Spleen (tissue), 11 donors: ENCODE data around the gene DLX4. TPM values are rescaled to one million over a fixed set of nuclear protein-coding genes. Genes with fewer than 3 reads are reported as not detected.

Experiments used
- DNase-seq: peaks from one replicate; pipeline ENCODE4 v3.0.0-alpha.2; 2020
- H3K27ac ChIP-seq, 8 donors: fragments of 200-600 bp; sonication (generic) in 7 of 8; 1 replicate in 4 of 8; 2 replicates in 4 of 8; pipeline versions ENCODE4 v1.5.0 to v1.8.0; 2016 to 2021; ENCODE audit warnings: inconsistent platforms in 4 of 8, mild to moderate bottlenecking in 4 of 8, moderate library complexity in 1 of 8
- H3K27me3 ChIP-seq, 7 donors: fragments of 200-600 bp; sonication (generic) in 6 of 7; replicated peaks in 1 of 7; 1 replicate in 4 of 7; 2 replicates in 3 of 7; pipeline versions ENCODE4 v1.5.0 to v1.8.0; 2016 to 2021; ENCODE audit warnings: inconsistent platforms in 3 of 7, mild to moderate bottlenecking in 1 of 7
- H3K36me3 ChIP-seq, 6 donors: fragments of 200-600 bp; sonication (generic) in 5 of 6; 1 replicate in 4 of 6; 2 replicates in 2 of 6; pipeline versions ENCODE4 v1.5.0 to v1.8.0; 2016 to 2021; ENCODE audit warnings: inconsistent platforms in 2 of 6
- H3K4me1 ChIP-seq, 6 donors: fragments of 200-600 bp; sonication (generic) in 5 of 6; 1 replicate in 3 of 6; 2 replicates in 3 of 6; pipeline versions ENCODE4 v1.5.0 to v1.8.0; 2016 to 2021; ENCODE audit warnings: inconsistent platforms in 3 of 6
- H3K4me3 ChIP-seq, 8 donors: fragments of 200-600 bp; sonication (generic) in 7 of 8; 1 replicate in 4 of 8; 2 replicates in 4 of 8; pipeline versions ENCODE4 v1.5.0 to v1.8.0; 2016 to 2021; ENCODE audit warnings: inconsistent platforms in 4 of 8, mild to moderate bottlenecking in 4 of 8, moderate library complexity in 2 of 8
- H3K9me3 ChIP-seq, 8 donors: fragments of 200-600 bp; sonication (generic) in 7 of 8; 1 replicate in 4 of 8; 2 replicates in 4 of 8; pipeline versions ENCODE4 v1.5.0 to v1.8.0; 2016 to 2021; ENCODE audit warnings: inconsistent platforms in 4 of 8
- CTCF ChIP-seq, 11 experiments: fragments of 200-600 bp in 7 of 11; fragments of 450-650 bp in 4 of 11; sonication (generic) in 4 of 11; IDR thresholded peaks in 8 of 11; conservative IDR thresholded peaks in 3 of 11; 1 replicate in 7 of 11; 2 replicates in 4 of 11; pipeline versions ENCODE4 v1.4.0 to v1.8.0; 2016 to 2021; ENCODE audit warnings: antibody characterized with exemption in 11 of 11, inconsistent platforms in 4 of 11, mild to moderate bottlenecking in 1 of 11
- POLR2A ChIP-seq, 3 donors: fragments of 450-650 bp; IDR thresholded peaks; one replicate each; pipeline ENCODE4 v1.5.1; 2017; ENCODE audit warnings: antibody characterized with exemption in 3 of 3, mild to moderate bottlenecking in 1 of 3
- POLR2AphosphoS5 ChIP-seq, 3 donors: sonication (generic); formaldehyde crosslinking; IDR thresholded peaks; one replicate each; pipeline ENCODE4 v1.5.1; 2017; ENCODE audit warnings: antibody characterized with exemption in 3 of 3
- WGBS, 5 donors: extraction: QIAGEN DNeasy Blood & Tissue Kit in 3 of 5; methylation state at CpG; one replicate each; pipeline versions ENCODE4 v1.1.5 to v1.1.7; 2013 to 2018; 5-methylcytosine and 5-hydroxymethylcytosine counted together
- intact Hi-C: fragments of 100-400 bp; cut with DNase I; formaldehyde crosslinking; loops from one replicate; pipeline ENCODE4 v1.15.0; 2023; ENCODE audit warnings: low total_unique reads
- polyA plus RNA-seq, 3 donors: library from polyadenylated mRNA; stranded (reverse); fragments of 200-250 nt; gene quantifications; one replicate each; pipeline ENCODE4 v1.2.1, GENCODE V29; 2013
- total RNA-seq, 7 donors: library from RNA; depleted of rRNA in 3 of 7; stranded (reverse); fragments of >200 nt in 3 of 7; fragmentation: NEBNext Ultra II Directional in 4 of 7; extraction: Animal tissue kit (Norgen Biotek cat#: 25700) in 4 of 7; gene quantifications; one replicate each; pipeline versions ENCODE4 v1.1.0 to v1.2.1, GENCODE V29; 2016 to 2021
- donor health status: healthy with polysubstance abuse.
- donor health status: DM: no; HTN: no; CAD: no; lungs with moderate emphysema.
- donor health status: DM: no; HTN: no; CAD: no.
- donor health status: Bipolar disorder and iron deficiency.
- donor health status: healthy.
- donor health status: DM: no; HTN: no; CAD: no.
- donor health status: DM: yes; HTN: yes; CAD: no.

The DLX4 gene
- total and polyA plus RNA-seq, 10 donors, result 0.09 to 1.1 (median 0.31) TPM; not detected in 2

GRCh38 chr17:49990921-49991320 lies 21.9 kb downstream of the DLX4 start:
- H3K27me3 ChIP-seq, result peaks cover 0 to 99% (median 84%) of the 10 kb centered on the region in 7 donors

GRCh38 chr17:49991409-49991808 lies 22.4 kb downstream of the DLX4 start:
- Histone ChIP-seq H3K27me3 (peaks cover 0 to 99% (median 89%) of the 10 kb centered on the region in 7 donors), H3K4me3 (no peak overlapping the region), H3K27ac (no peak overlapping the region), H3K4me1 (peaks cover 13 to 43% (median 27%) of the 10 kb centered on the region in 6 donors), H3K9me3 (no peaks in the 10 kb centered on the region), H3K36me3 (no peaks in the 10 kb centered on the region)
- WGBS, 5 donors, result 83 to 88% (median 87%) methylated on average over 14 of the region's 14 CpGs
- intact Hi-C loops, result no loop called here
- TF ChIP-seq POLR2A (IDR thresholded peaks at IDR 0.05), result no peak
- no peak for TF ChIP-seq CTCF (IDR thresholded peaks at IDR 0.05 in 8 of 11, conservative IDR thresholded peaks at IDR 0.05 in 3 of 11)
- no peak for TF ChIP-seq POLR2AphosphoS5 (IDR thresholded peaks at IDR 0.05)
- DNase-seq, result no peak

More at GRCh38 chr17:49990921-49991320, 21.9 kb downstream of the DLX4 start:
- Histone ChIP-seq H3K4me3 (no peak overlapping the region), H3K36me3 (no peaks in the 10 kb centered on the region), H3K4me1 (peaks cover 12 to 38% (median 24%) of the 10 kb centered on the region in 6 donors), H3K9me3 (no peaks in the 10 kb centered on the region), H3K27ac (no peak overlapping the region)
- WGBS, 5 donors, result 80 to 93% (median 83%) methylated on average over 7 to 8 of the region's 8 CpGs
- no peak for DNase-seq
- intact Hi-C loops, result no loop called here
- TF ChIP-seq POLR2AphosphoS5 (IDR thresholded peaks at IDR 0.05), result no peak
- TF ChIP-seq CTCF (IDR thresholded peaks at IDR 0.05 in 8 of 11, conservative IDR thresholded peaks at IDR 0.05 in 3 of 11), result no peak
- no peak for TF ChIP-seq POLR2A (IDR thresholded peaks at IDR 0.05)

- intact Hi-C loops, result no loop called here
- Histone ChIP-seq H3K27me3 (peaks cover 5 to 99% (median 92%) of the 10 kb centered on the region in 7 donors), H3K9me3 (no peaks in the 10 kb centered on the region), H3K4me3 (no peak overlapping the region), H3K4me1 (peaks cover 22 to 53% (median 36%) of the 10 kb centered on the region in 6 donors), H3K36me3 (no peaks in the 10 kb centered on the region), H3K27ac (no peak overlapping the region)
- TF ChIP-seq POLR2AphosphoS5 (IDR thresholded peaks at IDR 0.05) (no peak), CTCF (IDR thresholded peaks at IDR 0.05 in 8 of 11, conservative IDR thresholded peaks at IDR 0.05 in 3 of 11) (no peak), POLR2A (IDR thresholded peaks at IDR 0.05) (no peak)
- 75 to 84% (median 82%) methylated on average over 6 to 13 of the region's 13 CpGs for WGBS, 5 donors
- no peak for DNase-seq
These were observed 23.4 kb downstream of the DLX4 start for GRCh38 chr17:49992191-49992932.

- Histone ChIP-seq H3K27ac (no peak overlapping the region), H3K27me3 (peaks cover 5 to 99% (median 91%) of the 10 kb centered on the region in 7 donors), H3K9me3 (no peaks in the 10 kb centered on the region), H3K4me1 (peaks cover 22 to 55% (median 39%) of the 10 kb centered on the region in 6 donors), H3K36me3 (no peaks in the 10 kb centered on the region), H3K4me3 (peak overlapping the region; percentile 12 to 74 (median 46))
- TF ChIP-seq CTCF (IDR thresholded peaks at IDR 0.05 in 8 of 11, conservative IDR thresholded peaks at IDR 0.05 in 3 of 11) (no peak), POLR2A (IDR thresholded peaks at IDR 0.05) (no peak), POLR2AphosphoS5 (IDR thresholded peaks at IDR 0.05) (no peak)
- intact Hi-C loops, result no loop called here
- WGBS, 5 donors, result 18 to 63% (median 24%) methylated on average over 5 to 23 of the region's 23 CpGs
- no peak for DNase-seq
These were observed 24.0 kb downstream of the DLX4 start for GRCh38 chr17:49992933-49993422.
